Retina (tissue), 1 donor: ENCODE measurements around the gene MED9.
A peak's percentile ranks its signal among the peaks of the same experiment; 100 is the strongest.

ENCODE experiments used
- DNase-seq: peaks from one replicate; pipeline ENCODE4 v3.0.0-alpha.2; 2016

The MED9 gene

GRCh38 chr17:17518951-17519350 lies 42.2 kb downstream of the MED9 start:
- no peak for DNase-seq

- no peak for DNase-seq
These were observed 43.1 kb downstream of the MED9 start for GRCh38 chr17:17519886-17520285.

- no peak for DNase-seq
These were observed 43.9 kb downstream of the MED9 start for GRCh38 chr17:17520599-17521232.

GRCh38 chr17:17523001-17523730 lies 46.4 kb downstream of the MED9 start:
- no peak for DNase-seq

GRCh38 chr17:17523731-17524490 lies 47.1 kb downstream of the MED9 start:
- no peak for DNase-seq

GRCh38 chr17:17525311-17525710 lies 48.5 kb downstream of the MED9 start:
- no peak for DNase-seq

GRCh38 chr17:17525956-17526355 lies 49.2 kb downstream of the MED9 start:
- no peak for DNase-seq

- no peak for DNase-seq
These were observed 49.6 kb downstream of the MED9 start for GRCh38 chr17:17526369-17526768.

GRCh38 chr17:17527534-17527933 lies 50.7 kb downstream of the MED9 start:
- DNase-seq, result no peak

GRCh38 chr17:17527956-17528500 lies 51.2 kb downstream of the MED9 start:
- no peak for DNase-seq

GRCh38 chr17:17528696-17529652 lies 52.2 kb downstream of the MED9 start:
- no peak for DNase-seq

GRCh38 chr17:17531156-17531555 lies 54.4 kb downstream of the MED9 start:
- peak; percentile 14 for DNase-seq

- DNase-seq, result no peak
These were observed 56.2 kb downstream of the MED9 start for GRCh38 chr17:17532991-17533390.

GRCh38 chr17:17533901-17534441 lies 57.2 kb downstream of the MED9 start:
- no peak for DNase-seq

GRCh38 chr17:17535957-17536356 lies 59.2 kb downstream of the MED9 start:
- no peak for DNase-seq

GRCh38 chr17:17536702-17537101 lies 59.9 kb downstream of the MED9 start:
- no peak for DNase-seq

GRCh38 chr17:17537311-17538099 lies 60.7 kb downstream of the MED9 start:
- DNase-seq, result no peak

- DNase-seq, result no peak
These were observed 61.9 kb downstream of the MED9 start for GRCh38 chr17:17538417-17539391.

- no peak for DNase-seq
These were observed 62.8 kb downstream of the MED9 start for GRCh38 chr17:17539591-17539990.
